ACC112 (cell line): Measurements from ENCODE around the gene FLNC.

ENCODE experiments used
- H2AFZ ChIP-seq: fragments of 200-600 bp; sonication (generic); one replicate; pipeline ENCODE4 v1.6.0; 2017; ENCODE audit warnings: antibody characterized with exemption, low read length; ENCODE audit not compliant: unreplicated experiment
- H3K27ac ChIP-seq: fragments of 200-600 bp; sonication (generic); 2 replicates; pipeline ENCODE4 v1.5.1; 2014; ENCODE audit warnings: low read depth, mild to moderate bottlenecking, antibody characterized with exemption, low read length, moderate library complexity
- H3K27me3 ChIP-seq: fragments of 200-600 bp; sonication (generic); 2 replicates; pipeline ENCODE4 v1.6.1; 2014; ENCODE audit warnings: mild to moderate bottlenecking, antibody characterized with exemption, low read length, moderate library complexity, mixed read lengths; ENCODE audit not compliant: insufficient read depth
- H3K36me3 ChIP-seq: fragments of 200-600 bp; sonication (generic); 2 replicates; pipeline ENCODE4 v1.6.1; 2016; ENCODE audit warnings: mild to moderate bottlenecking, antibody characterized with exemption, low read length, moderate library complexity, mixed read lengths; ENCODE audit not compliant: insufficient read depth
- H3K4me1 ChIP-seq: fragments of 200-600 bp; sonication (generic); one replicate; pipeline ENCODE4 v1.6.1; 2016; ENCODE audit warnings: low read length, mixed read lengths; ENCODE audit not compliant: insufficient read depth, unreplicated experiment, control insufficient read depth
- H3K4me3 ChIP-seq: fragments of 200-600 bp; sonication (generic); 2 replicates; pipeline ENCODE4 v1.5.1; 2014; ENCODE audit warnings: mild to moderate bottlenecking, low read depth, low read length
- H3K79me2 ChIP-seq: fragments of 200-600 bp; sonication (generic); one replicate; pipeline ENCODE4 v1.6.0; 2016; ENCODE audit warnings: low read length; ENCODE audit not compliant: control insufficient read depth, unreplicated experiment, insufficient read depth

FLNC gene

DNA sequence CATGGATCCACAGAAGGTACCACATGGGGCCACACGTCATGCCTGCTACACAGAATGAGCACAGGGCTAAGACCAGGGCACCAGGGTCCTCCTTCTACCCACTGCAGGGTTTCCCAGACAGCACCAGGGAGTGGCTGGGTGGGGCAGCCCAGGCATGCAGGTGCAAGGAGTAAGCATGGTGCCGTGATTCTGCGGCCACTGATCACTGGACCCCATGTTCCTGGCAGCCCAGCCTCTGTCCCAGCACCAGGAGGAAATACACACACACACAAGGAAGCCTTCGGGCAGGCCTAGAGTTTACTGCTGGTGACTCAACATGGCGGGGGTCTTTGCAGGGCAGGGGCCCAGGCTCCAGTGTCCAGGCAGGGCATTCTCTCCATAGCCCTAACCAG is 46.4 kb downstream of the FLNC start:
- Histone ChIP-seq H3K4me3 (no peak overlapping the region), H3K27me3 (no peaks in the 10 kb centered on the region), H3K4me1 (no peaks in the 10 kb centered on the region), H3K27ac (no peak overlapping the region), H2AFZ (no peak overlapping the region), H3K79me2 (no peaks in the 10 kb centered on the region), H3K36me3 (no peaks in the 10 kb centered on the region)

DNA sequence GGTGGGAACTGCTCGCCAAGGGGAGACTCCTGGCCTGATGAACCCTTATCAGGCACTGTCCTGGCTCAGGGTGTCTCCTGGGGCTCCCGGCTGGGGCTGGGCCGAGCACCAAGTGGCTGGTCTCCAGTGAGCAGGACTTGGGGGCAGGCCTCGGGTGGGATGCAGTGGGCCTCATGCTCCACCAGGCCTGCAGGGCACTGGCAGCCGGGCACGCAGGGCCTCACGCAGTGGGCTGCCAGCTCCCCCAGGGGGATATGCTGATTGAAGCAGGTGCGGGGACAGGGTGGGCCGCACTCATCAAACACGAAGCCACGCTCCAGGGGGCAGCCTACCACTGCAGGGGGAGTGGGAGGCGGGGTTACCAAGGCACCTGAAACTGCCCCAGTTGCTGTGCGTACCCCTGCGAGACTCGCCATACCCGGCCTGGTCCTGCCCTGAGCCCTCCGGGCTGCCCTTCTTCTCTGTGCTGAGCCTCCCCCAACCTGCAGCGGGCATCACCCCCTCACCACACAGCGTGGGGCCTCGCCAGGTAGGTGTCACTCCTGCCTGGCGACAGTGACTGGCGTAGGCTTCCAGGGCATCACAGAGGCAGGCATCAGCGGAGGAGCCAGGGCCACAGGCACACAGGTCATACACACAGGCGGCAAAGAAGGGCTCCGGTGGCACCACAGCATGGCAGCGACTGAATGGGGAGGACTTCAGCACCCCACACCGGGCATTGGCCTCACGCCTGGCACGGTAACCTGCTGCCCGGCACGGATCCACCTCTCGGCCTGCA is 47.0 kb downstream of the FLNC start:
- Histone ChIP-seq H3K27me3 (no peaks in the 10 kb centered on the region), H3K36me3 (no peaks in the 10 kb centered on the region), H3K4me1 (no peaks in the 10 kb centered on the region), H3K79me2 (no peaks in the 10 kb centered on the region), H3K4me3 (no peak overlapping the region), H3K27ac (no peak overlapping the region), H2AFZ (no peak overlapping the region)

- H3K4me1 ChIP-seq, result no peaks in the 10 kb centered on the region
- H3K27me3 ChIP-seq, result no peaks in the 10 kb centered on the region
- H3K36me3 ChIP-seq, result no peaks in the 10 kb centered on the region
- H3K79me2 ChIP-seq, result no peaks in the 10 kb centered on the region
- no peak overlapping the region for H3K4me3 ChIP-seq
- H3K27ac ChIP-seq, result no peak overlapping the region
- H2AFZ ChIP-seq, result no peak overlapping the region
These were observed 47.5 kb downstream of the FLNC start for GRCh38 chr7:128877756-128878120.

DNA sequence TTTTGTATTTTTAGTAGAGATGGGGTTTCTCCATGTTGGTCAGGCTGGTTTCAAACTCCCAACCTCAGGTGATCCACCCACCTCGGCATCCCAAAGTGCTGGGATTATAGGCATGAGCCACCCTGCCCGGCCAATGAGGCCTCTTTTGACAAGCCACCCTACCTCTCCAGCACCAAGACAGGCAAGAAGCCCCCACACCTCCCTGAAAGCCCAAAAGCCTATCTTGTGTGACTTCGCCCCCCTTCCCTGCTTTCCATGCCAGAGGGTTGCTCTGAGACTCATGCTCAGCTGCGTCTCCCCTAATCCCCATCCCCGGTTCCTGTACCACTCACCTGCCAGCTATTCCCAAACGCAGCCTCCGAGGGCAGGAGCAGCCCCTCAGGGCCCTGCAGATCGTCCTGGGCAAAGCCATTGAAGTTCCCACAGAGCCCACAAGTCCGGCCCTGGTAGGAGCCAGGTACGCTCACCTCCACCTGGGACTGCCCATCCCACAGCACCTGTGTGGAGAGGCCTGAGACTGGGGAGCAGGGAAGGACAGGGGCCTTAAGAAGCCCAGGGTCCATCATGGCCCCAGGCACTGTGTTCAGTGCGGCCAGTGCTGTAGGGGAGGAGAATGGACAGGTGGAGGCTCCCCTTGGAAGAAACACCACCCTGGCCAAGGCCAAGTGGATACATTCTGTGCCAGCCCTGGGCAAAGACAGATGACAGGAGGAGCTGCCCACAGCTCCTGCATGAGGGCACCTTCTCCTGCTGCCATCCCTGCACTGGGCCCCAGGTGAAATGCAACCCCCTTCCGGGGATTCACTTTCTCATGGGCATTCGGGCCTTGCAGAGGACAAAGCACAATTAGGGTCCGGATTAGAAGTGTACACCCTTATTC is 48.3 kb downstream of the FLNC start:
- Histone ChIP-seq H3K27me3 (no peaks in the 10 kb centered on the region), H3K36me3 (no peaks in the 10 kb centered on the region), H3K27ac (no peak overlapping the region), H2AFZ (no peak overlapping the region), H3K4me3 (no peak overlapping the region), H3K79me2 (no peaks in the 10 kb centered on the region), H3K4me1 (no peaks in the 10 kb centered on the region)

GRCh38 chr7:128879461-128879938 is 49.3 kb downstream of the FLNC start:
- no peak overlapping the region for H2AFZ ChIP-seq
- no peak overlapping the region for H3K4me3 ChIP-seq
- no peaks in the 10 kb centered on the region for H3K36me3 ChIP-seq

DNA sequence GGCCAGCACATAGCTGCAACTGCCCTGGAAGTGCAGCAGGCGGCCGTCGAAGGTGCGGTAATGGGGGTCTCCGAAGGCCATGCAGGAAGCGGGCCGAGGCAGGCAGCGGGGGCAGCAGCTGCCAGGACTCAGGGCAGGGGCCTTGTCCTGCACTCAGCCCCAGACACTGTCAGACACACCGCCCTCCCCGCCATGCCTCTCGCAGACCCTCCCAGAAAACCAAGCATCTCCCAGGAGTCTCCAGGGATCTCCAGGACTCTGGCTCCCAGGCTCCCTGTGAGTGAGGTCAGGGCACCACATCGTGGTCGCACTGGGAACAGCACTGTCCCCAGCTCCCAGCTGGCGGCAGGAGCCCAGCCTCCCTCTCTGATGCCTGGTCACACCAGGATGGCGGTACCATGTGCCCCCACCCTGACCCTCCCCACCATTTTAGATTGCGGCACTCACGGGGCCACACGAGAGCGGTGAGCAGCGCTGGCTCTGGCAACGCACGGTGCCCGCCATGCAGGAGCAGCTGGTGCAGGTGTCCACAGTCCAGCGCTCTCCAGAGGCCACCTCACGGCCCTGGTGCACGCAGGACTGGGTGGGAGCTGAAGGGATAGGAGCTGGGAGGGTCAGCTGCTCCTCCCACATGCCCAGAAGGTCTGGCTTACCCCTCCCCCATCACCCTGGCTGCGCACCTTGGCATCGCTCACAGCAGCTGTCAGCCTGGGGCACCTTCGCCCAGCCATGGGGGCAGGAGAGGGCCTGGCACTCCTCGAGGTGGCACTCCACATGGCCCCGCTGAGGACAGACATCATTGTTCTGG is 49.9 kb downstream of the FLNC start:
- Histone ChIP-seq H3K36me3 (no peaks in the 10 kb centered on the region), H3K27ac (no peak overlapping the region), H3K4me1 (no peaks in the 10 kb centered on the region), H3K79me2 (no peaks in the 10 kb centered on the region), H3K4me3 (no peak overlapping the region), H3K27me3 (no peaks in the 10 kb centered on the region), H2AFZ (no peak overlapping the region)

More at GRCh38 chr7:128879461-128879938, 49.3 kb downstream of the FLNC start:
- Histone ChIP-seq H3K4me1 (no peaks in the 10 kb centered on the region), H3K27ac (no peak overlapping the region), H3K27me3 (no peaks in the 10 kb centered on the region), H3K79me2 (no peaks in the 10 kb centered on the region)

DNA sequence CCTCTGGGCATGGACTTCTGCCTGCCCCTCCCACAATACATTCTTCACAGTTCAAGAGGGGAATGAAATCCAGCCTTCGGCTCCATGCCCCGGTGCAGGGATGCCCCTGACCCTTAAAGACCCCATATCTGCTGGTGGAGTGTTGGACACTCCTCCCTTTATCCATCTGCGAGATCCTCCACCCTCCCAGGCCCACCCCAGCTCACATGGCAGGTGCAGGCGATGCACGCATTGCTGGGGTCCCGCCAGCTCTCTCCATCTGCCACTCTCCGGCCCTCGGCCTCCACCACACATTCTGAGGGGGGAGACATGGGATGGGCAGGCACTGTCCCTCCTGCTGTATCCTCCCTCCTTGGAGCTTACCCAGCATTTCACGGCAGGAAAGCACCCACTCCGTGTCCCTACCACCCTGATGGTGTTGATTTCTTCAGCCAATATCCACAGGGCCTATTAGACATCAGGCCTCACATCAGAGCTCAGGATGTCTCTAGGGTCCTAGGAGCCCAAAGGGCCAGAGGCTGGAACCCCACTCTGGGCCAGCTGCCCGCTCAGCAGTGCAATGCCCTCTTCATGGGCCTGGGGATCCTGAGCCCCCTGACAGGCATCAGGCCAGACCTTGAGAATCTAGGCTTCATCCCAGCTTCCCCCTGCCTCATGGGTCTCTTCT is 50.7 kb downstream of the FLNC start:
- Histone ChIP-seq H3K79me2 (no peaks in the 10 kb centered on the region), H2AFZ (no peak overlapping the region), H3K4me1 (no peaks in the 10 kb centered on the region), H3K27me3 (no peaks in the 10 kb centered on the region), H3K4me3 (no peak overlapping the region), H3K27ac (no peak overlapping the region), H3K36me3 (no peaks in the 10 kb centered on the region)

- no peaks in the 10 kb centered on the region for H3K79me2 ChIP-seq
- H3K4me1 ChIP-seq, result no peaks in the 10 kb centered on the region
- no peaks in the 10 kb centered on the region for H3K36me3 ChIP-seq
- H3K27me3 ChIP-seq, result no peaks in the 10 kb centered on the region
- H3K27ac ChIP-seq, result no peak overlapping the region
- no peak overlapping the region for H2AFZ ChIP-seq
- H3K4me3 ChIP-seq, result no peak overlapping the region
These were observed 51.4 kb downstream of the FLNC start for GRCh38 chr7:128881458-128882125.

GRCh38 chr7:128882134-128882533 is 51.9 kb downstream of the FLNC start:
- Histone ChIP-seq H3K4me1 (no peaks in the 10 kb centered on the region), H2AFZ (no peak overlapping the region), H3K4me3 (no peak overlapping the region), H3K79me2 (no peaks in the 10 kb centered on the region), H3K27me3 (no peaks in the 10 kb centered on the region), H3K27ac (no peak overlapping the region), H3K36me3 (no peaks in the 10 kb centered on the region)
